A673 (cell line): ENCODE results near the gene OASL. TPM values are rescaled to one million over a fixed set of nuclear protein-coding genes. Genes with fewer than 3 reads are reported as not detected.

Source experiments
- BruUV-seq: library from RNA; stranded (reverse); fragments of 400-500 nt; replicated peaks from 2 replicates; lab custom pipeline; 2021; lab: Mats Ljungman, UMichigan
- CTCF ChIA-PET: fragments of 300-600 bp; sonication (Branson Sonifier 250); formaldehyde crosslinking; loops from one replicate; lab custom pipeline; 2022; ENCODE audit warnings: antibody characterized with exemption; lab: Charles Lee
- POLR2A ChIA-PET: fragments of 300-600 bp; sonication (Branson Sonifier 250); formaldehyde crosslinking; loops from one replicate; lab custom pipeline; 2022; ENCODE audit warnings: antibody characterized with exemption; ENCODE audit not compliant: low non-redundant PET; lab: Charles Lee
- DNase-seq: peaks from one replicate; pipeline ENCODE4 v3.0.0-alpha.2; 2015; ENCODE audit warnings: low spot score
- H3K27ac ChIP-seq: fragments of 200-600 bp; sonication (generic); 2 replicates; pipeline ENCODE4 v1.5.1; 2016; ENCODE audit warnings: mixed run types, low read depth, mild to moderate bottlenecking, mixed read lengths, antibody characterized with exemption, low read length; ENCODE audit not compliant: poor library complexity, severe bottlenecking
- H3K27me3 ChIP-seq: fragments of 200-600 bp; sonication (generic); replicated peaks from 2 replicates; pipeline ENCODE4 v1.6.1; 2017; ENCODE audit warnings: mixed run types, low read depth, mild to moderate bottlenecking, mixed read lengths, antibody characterized with exemption, low read length; ENCODE audit not compliant: insufficient read depth, poor library complexity
- H3K36me3 ChIP-seq: fragments of 200-600 bp; sonication (generic); 2 replicates; pipeline ENCODE4 v1.6.1; 2016; ENCODE audit warnings: mixed run types, mild to moderate bottlenecking, mixed read lengths, antibody characterized with exemption, low read length; ENCODE audit not compliant: insufficient read depth, poor library complexity, severe bottlenecking
- H3K4me1 ChIP-seq: fragments of 200-600 bp; sonication (generic); 2 replicates; pipeline ENCODE4 v1.6.1; 2017; ENCODE audit warnings: mixed run types, mild to moderate bottlenecking, mixed read lengths, antibody characterized with exemption, low read length; ENCODE audit not compliant: insufficient read depth, poor library complexity, severe bottlenecking
- H3K4me3 ChIP-seq: fragments of 200-600 bp; sonication (generic); 2 replicates; pipeline ENCODE4 v1.5.1; 2016; ENCODE audit warnings: low read depth, mixed run types, mild to moderate bottlenecking, mixed read lengths, low read length; ENCODE audit not compliant: poor library complexity, severe bottlenecking
- H3K9me3 ChIP-seq: fragments of 200-600 bp; sonication (generic); 2 replicates; pipeline ENCODE4 v1.6.1; 2016; ENCODE audit warnings: mixed run types, low read depth, mild to moderate bottlenecking, mixed read lengths, antibody characterized with exemption, low read length; ENCODE audit not compliant: poor library complexity, severe bottlenecking
- EZH2 ChIP-seq: fragments of 200-600 bp; sonication (generic); IDR thresholded peaks from 2 replicates; pipeline ENCODE4 v1.6.1; 2017; ENCODE audit warnings: borderline replicate concordance, low read depth, mild to moderate bottlenecking, mixed read lengths, antibody characterized with exemption, low read length; ENCODE audit not compliant: poor library complexity, severe bottlenecking
- intact Hi-C: fragments of 100-400 bp; cut with micrococcal nuclease; formaldehyde crosslinking; loops from one replicate; pipeline ENCODE4 v1.10.0; 2022; ENCODE audit not compliant: unreplicated experiment
- total RNA-seq: library from RNA; stranded (reverse); gene quantifications from 2 replicates; pipeline ENCODE4 v1.2.3, GENCODE V29; 2021
- TF ChIP-seq, protein P1 (sequence below): fragments of 300-800, 200-600 bp; sonication (generic); conservative IDR thresholded peaks from 2 replicates; pipeline ENCODE4 v1.5.1; 2017; ENCODE audit warnings: low read depth, mild to moderate bottlenecking, antibody characterized with exemption, low read length, moderate library complexity, mixed read lengths

The OASL gene
- total RNA-seq, 1 experiment from 2014 or later = 0.73 TPM

DNA sequence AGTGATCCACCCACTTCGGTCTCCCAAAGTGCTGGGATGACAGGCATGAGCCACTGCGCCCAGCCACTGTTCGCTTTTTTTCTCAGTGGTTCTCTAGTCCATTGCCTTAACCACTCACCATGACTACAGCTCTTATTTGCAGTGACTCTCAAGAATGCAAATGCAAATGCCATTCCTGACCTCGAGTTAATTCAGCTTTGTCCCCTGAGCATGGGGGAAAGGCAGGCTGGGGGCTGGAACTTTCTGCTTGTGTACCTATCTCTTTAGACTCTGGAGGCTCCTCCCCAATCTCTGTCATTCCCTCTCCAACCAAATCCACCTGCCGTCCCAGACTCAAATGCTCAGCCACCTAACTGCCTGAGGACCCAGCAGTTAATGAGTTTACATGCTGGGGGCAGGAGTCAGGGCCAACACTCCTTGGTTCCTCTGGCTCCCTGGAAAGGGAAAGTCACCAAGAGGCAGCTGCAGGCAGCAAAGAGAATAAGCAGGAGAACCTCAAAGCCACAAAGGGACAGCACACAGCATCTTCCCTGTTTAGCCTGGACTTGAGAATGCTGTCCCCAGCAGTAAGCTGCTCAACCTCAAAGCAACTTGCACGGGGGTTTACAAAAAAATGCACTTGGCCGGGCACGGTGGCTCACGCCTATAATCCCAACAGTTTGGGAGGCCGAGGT is 66.0 kb downstream of the OASL start:
- POLR2A ChIA-PET = no interaction called here
- intact Hi-C loops = loop anchor here (5.0 kb wide), 2 partner anchors 246 to 326 kb away; partner anchors contain the start of gene ACADS
- Histone ChIP-seq H3K4me1 (peaks cover 8% of the 10 kb centered on the region), H3K27ac (no peak overlapping the region), H3K27me3 (no peaks in the 10 kb centered on the region), H3K36me3 (no peaks in the 10 kb centered on the region), H3K4me3 (no peak overlapping the region), H3K9me3 (no peaks in the 10 kb centered on the region)
- no TSS peak for BruUV-seq
- no peak for TF ChIP-seq EZH2
- TF ChIP-seq, protein P1, sequence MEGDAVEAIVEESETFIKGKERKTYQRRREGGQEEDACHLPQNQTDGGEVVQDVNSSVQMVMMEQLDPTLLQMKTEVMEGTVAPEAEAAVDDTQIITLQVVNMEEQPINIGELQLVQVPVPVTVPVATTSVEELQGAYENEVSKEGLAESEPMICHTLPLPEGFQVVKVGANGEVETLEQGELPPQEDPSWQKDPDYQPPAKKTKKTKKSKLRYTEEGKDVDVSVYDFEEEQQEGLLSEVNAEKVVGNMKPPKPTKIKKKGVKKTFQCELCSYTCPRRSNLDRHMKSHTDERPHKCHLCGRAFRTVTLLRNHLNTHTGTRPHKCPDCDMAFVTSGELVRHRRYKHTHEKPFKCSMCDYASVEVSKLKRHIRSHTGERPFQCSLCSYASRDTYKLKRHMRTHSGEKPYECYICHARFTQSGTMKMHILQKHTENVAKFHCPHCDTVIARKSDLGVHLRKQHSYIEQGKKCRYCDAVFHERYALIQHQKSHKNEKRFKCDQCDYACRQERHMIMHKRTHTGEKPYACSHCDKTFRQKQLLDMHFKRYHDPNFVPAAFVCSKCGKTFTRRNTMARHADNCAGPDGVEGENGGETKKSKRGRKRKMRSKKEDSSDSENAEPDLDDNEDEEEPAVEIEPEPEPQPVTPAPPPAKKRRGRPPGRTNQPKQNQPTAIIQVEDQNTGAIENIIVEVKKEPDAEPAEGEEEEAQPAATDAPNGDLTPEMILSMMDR = no peak
- DNase-seq = no peak
- CTCF ChIA-PET = interaction anchor here (0.6 kb wide), 1 partner anchor 13 kb away, joined by 6 read pairs; no protein-coding TSS in a partner anchor

DNA sequence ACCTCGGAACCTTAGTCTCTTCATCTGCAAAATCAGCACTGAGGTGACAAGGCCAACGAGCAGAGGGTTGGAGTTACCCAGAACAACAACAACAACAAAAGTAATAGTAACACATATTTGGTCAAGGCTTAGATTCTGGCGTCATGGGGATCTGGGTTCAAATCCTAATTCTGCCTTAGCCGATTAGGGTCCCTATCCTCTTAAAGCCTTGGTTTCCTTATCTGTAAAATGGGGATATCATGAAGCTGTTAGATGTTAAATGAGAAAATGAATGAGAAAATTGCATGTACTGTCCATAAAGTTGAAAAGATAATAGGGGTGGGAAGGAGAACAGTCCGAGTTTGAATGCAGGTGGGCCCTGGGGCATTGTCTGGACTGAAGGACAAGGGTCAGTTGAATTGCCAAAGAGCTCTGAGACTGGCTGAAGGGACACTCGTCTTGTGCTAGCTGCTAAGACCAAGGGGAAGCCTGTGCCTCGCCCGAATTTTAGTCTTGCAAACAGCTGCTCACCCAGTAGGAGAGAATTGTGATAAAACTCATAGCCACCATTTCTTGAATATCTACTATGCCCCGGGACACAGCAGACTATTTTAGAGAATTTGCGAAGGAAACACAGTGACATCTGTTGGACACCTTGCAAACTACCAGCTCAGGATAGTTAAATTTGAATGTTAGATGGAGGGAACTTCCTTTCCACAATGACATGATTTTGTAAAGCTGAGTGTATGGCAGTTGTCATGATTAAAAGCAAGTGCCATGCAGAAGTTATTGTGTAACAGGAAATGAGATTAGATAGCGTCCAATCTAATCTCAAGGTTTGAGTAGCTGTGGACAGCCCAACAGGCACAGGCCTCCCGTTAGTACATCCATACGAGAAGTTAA is 67.5 kb downstream of the OASL start:
- ChIA-PET CTCF (interaction anchor here (0.6 to 1.3 kb wide), 11 partner anchors 11 to 390 kb away, joined by 3 to 5 read pairs (median 4); partner anchors contain the start of gene POP5), POLR2A (interaction anchor here (0.5 kb wide), 1 partner anchor 27 kb away, joined by 4 read pairs; no protein-coding TSS in a partner anchor)
- no peaks in the 10 kb centered on the region for H3K36me3 ChIP-seq
- H3K27ac ChIP-seq = no peak overlapping the region
- H3K9me3 ChIP-seq = no peaks in the 10 kb centered on the region
- H3K4me3 ChIP-seq = no peak overlapping the region
- no peaks in the 10 kb centered on the region for H3K27me3 ChIP-seq
- no TSS peak for BruUV-seq
- peaks cover 8% of the 10 kb centered on the region for H3K4me1 ChIP-seq
- intact Hi-C loops = loop anchor here (2.0 to 5.0 kb wide), 3 partner anchors 244 to 389 kb away; partner anchors contain the start of gene ACADS
- TF ChIP-seq, protein P1 = peak; percentile 90
- no peak for TF ChIP-seq EZH2
- peak; percentile 93 for DNase-seq

DNA sequence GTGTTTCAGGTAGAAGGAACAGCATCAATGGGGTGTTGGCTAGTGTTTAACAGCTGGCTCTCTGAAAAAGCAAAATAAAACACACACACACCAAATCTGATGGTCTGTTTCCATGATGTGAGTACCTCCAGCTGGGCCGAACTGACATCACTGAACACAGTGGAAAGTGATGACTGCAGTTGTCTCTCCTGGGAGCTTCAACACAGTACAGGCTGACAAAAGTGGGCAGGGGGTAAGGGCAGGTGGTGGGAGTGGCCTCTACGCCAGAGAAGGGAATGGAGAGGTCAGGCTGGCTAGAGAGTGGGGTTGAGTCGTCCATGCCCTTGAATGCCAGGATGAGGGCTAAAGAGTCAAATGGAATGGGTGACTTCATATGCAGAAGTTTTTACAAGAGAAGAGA is 68.7 kb downstream of the OASL start:
- no peak for DNase-seq
- intact Hi-C loops = loop anchor here (2.0 to 5.0 kb wide), 3 partner anchors 243 to 388 kb away; partner anchors contain the start of gene ACADS
- ChIA-PET POLR2A (no interaction called here), CTCF (no interaction called here)
- no peaks in the 10 kb centered on the region for H3K36me3 ChIP-seq
- no TSS peak for BruUV-seq
- H3K9me3 ChIP-seq = no peaks in the 10 kb centered on the region
- H3K4me3 ChIP-seq = no peak overlapping the region
- TF ChIP-seq, protein P1 = no peak
- TF ChIP-seq EZH2 = no peak
- H3K27ac ChIP-seq = no peak overlapping the region
- peaks cover 8% of the 10 kb centered on the region for H3K4me1 ChIP-seq
- H3K27me3 ChIP-seq = no peaks in the 10 kb centered on the region

Other genes starting within 250 kb of the OASL start
- 46.9 and 51.2 TPM in 2 replicates for gene SPPL3, start 134.9 kb downstream of the OASL start, total RNA-seq
- not detected in 2 replicates for gene HNF1A, start 60.7 kb downstream of the OASL start, total RNA-seq
- gene C12orf43, start 22.8 kb downstream of the OASL start, total RNA-seq = 25.5 and 28.4 TPM in 2 replicates
- 0.17 and 0.42 TPM in 2 replicates for gene P2RX7, start 93.6 kb upstream of the OASL start, total RNA-seq
- 7.6 and 9.9 TPM in 2 replicates for gene P2RX4, start 170.9 kb upstream of the OASL start, total RNA-seq